SK-N-MC (cell line): ENCODE results near the gene TPM4.

ENCODE experiments used
- DNase-seq: peaks from one replicate; pipeline ENCODE4 v3.0.0-alpha.2; 2011; ENCODE audit warnings: low read depth, low spot score
- H3K27ac ChIP-seq: fragments of 200-600 bp; sonication (generic); 2 replicates; pipeline ENCODE4 v1.5.1; 2016; ENCODE audit warnings: mixed run types
- H3K36me3 ChIP-seq: fragments of 200-600 bp; sonication (generic); 2 replicates; pipeline ENCODE4 v1.6.1; 2017; ENCODE audit warnings: antibody characterized with exemption, low read length, mixed read lengths; ENCODE audit not compliant: insufficient read depth
- H3K4me3 ChIP-seq: fragments of 200-600 bp; sonication (generic); 2 replicates; pipeline ENCODE4 v1.5.1; 2016
- H3K9ac ChIP-seq: fragments of 200-600 bp; sonication (generic); 2 replicates; pipeline ENCODE4 v1.8.0; 2017; ENCODE audit warnings: mixed run types, mixed read lengths; ENCODE audit not compliant: insufficient read length
- H3K9me3 ChIP-seq: fragments of 200-600 bp; sonication (generic); 2 replicates; pipeline ENCODE4 v1.6.1; 2017; ENCODE audit warnings: low read depth, mild to moderate bottlenecking, antibody characterized with exemption, low read length, moderate library complexity, mixed read lengths
- EZH2 ChIP-seq: fragments of 200-600 bp; sonication (generic); IDR thresholded peaks from one replicate; pipeline ENCODE4 v1.6.1; 2017; ENCODE audit warnings: antibody characterized with exemption
- FOXP2 ChIP-seq: optimal IDR thresholded peaks from 2 replicates; pipeline ENCODE3; 2011; ENCODE audit warnings: mild to moderate bottlenecking, moderate library complexity; ENCODE audit not compliant: insufficient read depth; ENCODE audit errors: extremely low read length, control extremely low read depth
- POLR2AphosphoS5 ChIP-seq: IDR thresholded peaks from 2 replicates; pipeline ENCODE4 v1.6.1; 2012; ENCODE audit warnings: mild to moderate bottlenecking, low read depth, low read length, borderline replicate concordance

The TPM4 gene

GRCh38 chr19:16087940-16088339 lies 11.6 kb downstream of the TPM4 start:
- Histone ChIP-seq H3K9me3 (no peaks in the 10 kb centered on the region), H3K36me3 (peaks cover 98% of the 10 kb centered on the region), H3K27ac (no peak overlapping the region), H3K4me3 (no peak overlapping the region), H3K9ac (no peak overlapping the region)
- TF ChIP-seq FOXP2 = no peak
- TF ChIP-seq POLR2AphosphoS5 = no peak
- TF ChIP-seq EZH2 = no peak
- DNase-seq = no peak

- no peak overlapping the region for H3K27ac ChIP-seq
- H3K9ac ChIP-seq = no peak overlapping the region
- H3K4me3 ChIP-seq = no peak overlapping the region
- TF ChIP-seq FOXP2 (no peak), EZH2 (no peak), POLR2AphosphoS5 (no peak)
- peaks cover 98% of the 10 kb centered on the region for H3K36me3 ChIP-seq
- no peak for DNase-seq
- H3K9me3 ChIP-seq = no peaks in the 10 kb centered on the region
Measured at GRCh38 chr19:16088351-16089009, 12.2 kb downstream of the TPM4 start.

GRCh38 chr19:16089010-16089846 lies 12.9 kb downstream of the TPM4 start:
- Histone ChIP-seq H3K9ac (no peak overlapping the region), H3K36me3 (peaks cover 96% of the 10 kb centered on the region), H3K27ac (no peak overlapping the region), H3K9me3 (no peaks in the 10 kb centered on the region), H3K4me3 (no peak overlapping the region)
- TF ChIP-seq POLR2AphosphoS5 (no peak), FOXP2 (no peak), EZH2 (no peak)
- DNase-seq = no peak

- H3K9ac ChIP-seq = no peak overlapping the region
- no peak for TF ChIP-seq EZH2
- no peak for TF ChIP-seq POLR2AphosphoS5
- TF ChIP-seq FOXP2 = no peak
- DNase-seq = no peak
- H3K9me3 ChIP-seq = no peaks in the 10 kb centered on the region
- H3K27ac ChIP-seq = no peak overlapping the region
- peaks cover 97% of the 10 kb centered on the region for H3K36me3 ChIP-seq
- H3K4me3 ChIP-seq = no peak overlapping the region
Measured at GRCh38 chr19:16091546-16092475, 15.5 kb downstream of the TPM4 start.

- DNase-seq = no peak
- TF ChIP-seq EZH2 (no peak), POLR2AphosphoS5 (no peak), FOXP2 (no peak)
- Histone ChIP-seq H3K4me3 (no peak overlapping the region), H3K27ac (no peak overlapping the region), H3K36me3 (peaks cover 97% of the 10 kb centered on the region), H3K9me3 (no peaks in the 10 kb centered on the region), H3K9ac (no peak overlapping the region)
Measured at GRCh38 chr19:16094360-16095070, 18.2 kb downstream of the TPM4 start.

- no peak for TF ChIP-seq POLR2AphosphoS5
- TF ChIP-seq FOXP2 = no peak
- no peak for TF ChIP-seq EZH2
- Histone ChIP-seq H3K27ac (no peak overlapping the region), H3K9ac (no peak overlapping the region), H3K9me3 (no peaks in the 10 kb centered on the region), H3K4me3 (no peak overlapping the region), H3K36me3 (peaks cover 97% of the 10 kb centered on the region)
- no peak for DNase-seq
Measured at GRCh38 chr19:16095071-16095571, 18.8 kb downstream of the TPM4 start.

GRCh38 chr19:16096280-16096855 lies 20.1 kb downstream of the TPM4 start:
- H3K9me3 ChIP-seq = no peaks in the 10 kb centered on the region
- H3K27ac ChIP-seq = no peak overlapping the region
- H3K36me3 ChIP-seq = peaks cover 97% of the 10 kb centered on the region
- no peak overlapping the region for H3K9ac ChIP-seq
- no peak for DNase-seq
- H3K4me3 ChIP-seq = no peak overlapping the region
- TF ChIP-seq POLR2AphosphoS5 = no peak
- TF ChIP-seq EZH2 = no peak
- no peak for TF ChIP-seq FOXP2
